Frontal cortex (tissue), 4 donors: Measurements from ENCODE around the gene ZDHHC24. TPM values are rescaled to one million over a fixed set of nuclear protein-coding genes. Genes with fewer than 3 reads are reported as not detected.
A peak's percentile ranks its signal among the peaks of the same experiment; 100 is the strongest.

ENCODE experiments used
- DNase-seq, 2 donors: peaks; one replicate each; pipeline ENCODE4 v3.0.0; 2012; ENCODE audit warnings: low spot score in 2 of 2
- FAIRE-seq: peaks from 2 replicates; lab custom pipeline; 2012; peaks lifted over from hg19 to GRCh38; lab: Jason Lieb, UNC
- total RNA-seq: library from RNA; depleted of rRNA; stranded (reverse); fragments of >200 nt; gene quantifications from one replicate; pipeline ENCODE4 v1.2.3, GENCODE V29; 2014
- donor health status: control.
- donor health status: control.
- donor health status: control.

Gene ZDHHC24
- total RNA-seq, 1 donor from 2014 or later: 5.3 TPM

GRCh38 chr11:66568124-66568916 lies 22.5 kb upstream of the ZDHHC24 start, which contains the start of gene CTSF:
CTSF (minus strand) TSS chr11:66568606; CDS start chr11:66568486, 120 bp downstream.
- DNase-seq: peak; percentile 99
- no peak for FAIRE-seq

GRCh38 chr11:66567787-66568123 lies 21.9 kb upstream of the ZDHHC24 start:
- FAIRE-seq (no peak), DNase-seq (no peak)

- DNase-seq (no peak), FAIRE-seq (no peak)
Measured at GRCh38 chr11:66566221-66566620, 20.4 kb upstream of the ZDHHC24 start.

GRCh38 chr11:66564984-66565383 lies 19.1 kb upstream of the ZDHHC24 start:
- FAIRE-seq (no peak), DNase-seq (no peak)

- DNase-seq (no peak), FAIRE-seq (no peak)
Measured at GRCh38 chr11:66564538-66564937, 18.7 kb upstream of the ZDHHC24 start.

- no peak for FAIRE-seq
Measured at GRCh38 chr11:66563832-66564231, 18.0 kb upstream of the ZDHHC24 start.

GRCh38 chr11:66562907-66563583 lies 17.2 kb upstream of the ZDHHC24 start:
- DNase-seq (no peak), FAIRE-seq (no peak)

More at GRCh38 chr11:66563832-66564231, 18.0 kb upstream of the ZDHHC24 start:
- DNase-seq: no peak

GRCh38 chr11:66562275-66562674 lies 16.4 kb upstream of the ZDHHC24 start:
- DNase-seq (no peak), FAIRE-seq (no peak)

GRCh38 chr11:66561975-66562248 lies 16.1 kb upstream of the ZDHHC24 start:
- no peak for DNase-seq
- FAIRE-seq: no peak

GRCh38 chr11:66561178-66561974 lies 15.5 kb upstream of the ZDHHC24 start:
- FAIRE-seq (no peak), DNase-seq (no peak)

- FAIRE-seq (no peak), DNase-seq (no peak)
Measured at GRCh38 chr11:66559866-66560676, 14.2 kb upstream of the ZDHHC24 start.

- DNase-seq (peak in 1 of 2 donors; percentile 73), FAIRE-seq (no peak)
Measured at GRCh38 chr11:66559142-66559865, 13.5 kb upstream of the ZDHHC24 start.

GRCh38 chr11:66557733-66558326 lies 12.0 kb upstream of the ZDHHC24 start:
- no peak for FAIRE-seq

GRCh38 chr11:66556086-66556485 lies 10.2 kb upstream of the ZDHHC24 start:
- FAIRE-seq (no peak), DNase-seq (no peak)

More at GRCh38 chr11:66557733-66558326, 12.0 kb upstream of the ZDHHC24 start:
- DNase-seq: no peak

- FAIRE-seq (no peak), DNase-seq (no peak)
Measured at GRCh38 chr11:66555416-66555815, 9.6 kb upstream of the ZDHHC24 start.

GRCh38 chr11:66554602-66555001 lies 8.8 kb upstream of the ZDHHC24 start:
- DNase-seq: no peak
- FAIRE-seq: no peak

GRCh38 chr11:66550887-66551286 lies 5.0 kb upstream of the ZDHHC24 start:
- FAIRE-seq (no peak), DNase-seq (no peak)

GRCh38 chr11:66549696-66550095 lies 3.8 kb upstream of the ZDHHC24 start:
- DNase-seq (no peak), FAIRE-seq (no peak)
